AG09309 (cell line): ENCODE results near the gene CLEC16A.
"Not testable (repeated sequence)": the region's sequence is repeated elsewhere in the genome, so short reads cannot be mapped to it uniquely, and the experiment has no call there.

Source experiments
- DNase-seq: peaks from one replicate; pipeline ENCODE4 v3.0.0-alpha.2; 2010; ENCODE audit warnings: low read depth
- H3K4me3 ChIP-seq: 2 replicates; pipeline ENCODE4 v1.5.1; 2011; ENCODE audit warnings: mild to moderate bottlenecking, low read depth, low read length, moderate library complexity; ENCODE audit not compliant: control insufficient read depth
- TF ChIP-seq, protein P1 (sequence below): IDR thresholded peaks from 2 replicates; pipeline ENCODE4 v1.5.1; 2011; ENCODE audit warnings: mild to moderate bottlenecking, low read depth, low read length, inconsistent platforms; ENCODE audit not compliant: insufficient read depth, control insufficient read depth; ENCODE audit errors: missing control alignments

Gene CLEC16A

DNA sequence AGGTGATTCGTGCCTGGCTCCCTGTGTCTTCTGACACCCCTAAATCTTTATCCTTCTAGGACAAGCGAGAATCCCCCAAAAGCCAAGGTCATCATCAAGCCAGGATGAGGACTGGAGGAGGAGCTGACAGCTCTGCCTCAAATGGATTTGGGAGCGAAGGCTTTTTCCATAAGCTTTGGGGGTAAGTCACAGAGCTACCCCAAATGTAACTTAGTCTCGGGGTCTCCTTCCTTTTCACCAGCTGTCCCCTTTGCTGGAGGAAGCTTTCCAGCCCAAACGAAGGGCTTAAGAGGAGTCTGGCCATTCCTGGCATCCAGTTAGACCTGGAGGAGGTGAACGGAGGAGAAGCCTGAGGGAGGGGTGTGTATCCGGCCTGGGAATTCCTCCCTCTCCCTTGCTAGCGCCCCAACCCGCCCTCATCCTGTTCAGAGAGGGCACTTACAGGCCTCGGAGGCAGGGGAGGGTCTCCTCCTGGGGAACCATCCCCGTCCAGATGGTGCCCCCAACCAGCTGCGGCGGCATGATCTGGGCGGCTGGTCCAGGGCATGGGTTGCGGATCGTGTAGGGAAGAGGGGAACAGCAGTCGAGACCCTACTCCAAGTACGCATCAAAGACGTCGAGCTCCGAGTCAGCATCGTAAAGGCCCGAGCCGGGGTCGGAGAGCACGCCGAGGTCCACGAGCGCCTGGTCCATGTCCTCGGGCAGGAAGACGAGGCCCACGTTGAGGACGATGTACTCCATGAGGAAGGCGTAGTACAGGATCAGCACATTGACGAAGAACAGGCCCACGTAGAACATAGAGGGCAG is 3.0 kb upstream of the CLEC16A start:
- TF ChIP-seq, protein P1, sequence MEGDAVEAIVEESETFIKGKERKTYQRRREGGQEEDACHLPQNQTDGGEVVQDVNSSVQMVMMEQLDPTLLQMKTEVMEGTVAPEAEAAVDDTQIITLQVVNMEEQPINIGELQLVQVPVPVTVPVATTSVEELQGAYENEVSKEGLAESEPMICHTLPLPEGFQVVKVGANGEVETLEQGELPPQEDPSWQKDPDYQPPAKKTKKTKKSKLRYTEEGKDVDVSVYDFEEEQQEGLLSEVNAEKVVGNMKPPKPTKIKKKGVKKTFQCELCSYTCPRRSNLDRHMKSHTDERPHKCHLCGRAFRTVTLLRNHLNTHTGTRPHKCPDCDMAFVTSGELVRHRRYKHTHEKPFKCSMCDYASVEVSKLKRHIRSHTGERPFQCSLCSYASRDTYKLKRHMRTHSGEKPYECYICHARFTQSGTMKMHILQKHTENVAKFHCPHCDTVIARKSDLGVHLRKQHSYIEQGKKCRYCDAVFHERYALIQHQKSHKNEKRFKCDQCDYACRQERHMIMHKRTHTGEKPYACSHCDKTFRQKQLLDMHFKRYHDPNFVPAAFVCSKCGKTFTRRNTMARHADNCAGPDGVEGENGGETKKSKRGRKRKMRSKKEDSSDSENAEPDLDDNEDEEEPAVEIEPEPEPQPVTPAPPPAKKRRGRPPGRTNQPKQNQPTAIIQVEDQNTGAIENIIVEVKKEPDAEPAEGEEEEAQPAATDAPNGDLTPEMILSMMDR = no peak
- no peak for DNase-seq
- H3K4me3 ChIP-seq = peak overlapping the region; percentile 78

DNA sequence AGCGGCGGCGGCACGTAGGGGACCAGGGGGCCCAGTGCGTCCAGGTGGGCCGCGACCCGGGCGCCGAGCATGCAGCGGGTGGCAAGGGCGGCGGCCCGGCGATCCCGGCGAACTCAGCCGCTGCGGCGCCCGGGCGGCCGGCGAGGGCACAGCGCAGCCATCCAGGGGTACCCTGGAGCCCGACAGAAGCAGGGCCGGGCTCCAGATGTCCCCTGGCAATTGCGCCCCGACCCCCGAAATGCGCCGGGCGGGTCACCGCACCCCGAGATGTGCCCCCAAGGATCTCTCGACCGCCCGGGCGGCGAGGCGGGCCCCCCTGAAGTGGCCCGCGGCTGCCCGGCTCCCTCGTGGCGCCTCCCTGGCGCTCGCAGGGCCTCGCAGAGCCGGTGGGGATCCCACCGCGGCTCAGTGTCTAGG is 2.4 kb upstream of the CLEC16A start:
- H3K4me3 ChIP-seq = peak overlapping the region; percentile 78
- DNase-seq = not testable (repeated sequence)

DNA sequence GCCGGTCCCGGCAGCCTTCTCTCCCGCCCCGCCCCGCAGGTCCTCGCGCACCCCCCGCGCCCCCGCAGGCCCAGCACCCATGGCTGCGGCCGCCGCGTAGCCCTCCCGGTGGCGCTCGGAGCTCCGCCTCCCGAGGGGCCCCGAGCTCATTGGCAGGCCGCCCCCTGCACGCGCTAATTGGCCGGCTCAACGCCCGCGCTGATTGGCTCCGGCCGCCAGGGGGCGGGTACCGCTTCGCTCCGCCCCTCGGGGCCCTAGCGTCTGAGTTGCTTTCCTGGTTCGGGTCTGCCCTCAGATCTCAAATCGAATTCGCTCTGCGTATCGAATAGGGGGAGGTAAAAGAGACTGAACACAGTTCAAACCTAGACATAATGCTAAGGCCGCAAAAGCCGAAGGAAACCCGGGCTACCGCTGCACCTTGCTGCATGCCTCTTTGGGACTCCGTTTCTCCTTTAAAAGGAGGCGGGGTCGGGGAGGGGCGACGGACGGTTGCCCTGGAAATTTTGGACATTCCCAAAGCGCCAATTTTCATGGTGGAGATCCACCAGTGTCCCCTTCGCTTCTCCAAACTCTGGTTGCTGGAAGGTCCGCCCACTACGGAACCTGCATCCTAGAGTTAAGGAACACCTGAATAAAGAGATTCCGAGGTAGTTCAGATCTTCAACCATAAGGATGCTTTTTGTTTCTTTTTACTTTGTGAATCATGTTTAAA is 1.9 kb upstream of the CLEC16A start, which contains the start of gene DEXI:
TSS of gene DEXI (minus strand) at position 117 of the 712 bp plus-strand sequence. CDS start 463 bp downstream, outside the sequence.
- no peak for DNase-seq
- peak within 1 kb of the TSS; percentile 78 for H3K4me3 ChIP-seq
- TF ChIP-seq, protein P1 = no peak

DNA sequence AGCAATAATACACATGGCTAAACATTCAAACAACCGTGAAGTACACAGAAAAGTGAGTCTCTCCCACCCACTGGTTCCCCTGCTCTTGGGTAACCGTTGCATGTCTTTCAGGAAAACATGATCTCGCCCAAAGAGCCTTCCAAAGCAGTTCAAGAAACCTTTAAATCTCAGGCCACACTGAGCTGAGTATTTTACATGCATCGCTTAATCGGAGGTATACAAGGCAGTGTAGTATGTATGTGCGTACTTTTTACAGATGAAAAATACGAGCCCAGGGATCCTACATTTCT is 1.4 kb upstream of the CLEC16A start:
- TF ChIP-seq, protein P1 = no peak
- no peak for DNase-seq
- no peak overlapping the region for H3K4me3 ChIP-seq

DNA sequence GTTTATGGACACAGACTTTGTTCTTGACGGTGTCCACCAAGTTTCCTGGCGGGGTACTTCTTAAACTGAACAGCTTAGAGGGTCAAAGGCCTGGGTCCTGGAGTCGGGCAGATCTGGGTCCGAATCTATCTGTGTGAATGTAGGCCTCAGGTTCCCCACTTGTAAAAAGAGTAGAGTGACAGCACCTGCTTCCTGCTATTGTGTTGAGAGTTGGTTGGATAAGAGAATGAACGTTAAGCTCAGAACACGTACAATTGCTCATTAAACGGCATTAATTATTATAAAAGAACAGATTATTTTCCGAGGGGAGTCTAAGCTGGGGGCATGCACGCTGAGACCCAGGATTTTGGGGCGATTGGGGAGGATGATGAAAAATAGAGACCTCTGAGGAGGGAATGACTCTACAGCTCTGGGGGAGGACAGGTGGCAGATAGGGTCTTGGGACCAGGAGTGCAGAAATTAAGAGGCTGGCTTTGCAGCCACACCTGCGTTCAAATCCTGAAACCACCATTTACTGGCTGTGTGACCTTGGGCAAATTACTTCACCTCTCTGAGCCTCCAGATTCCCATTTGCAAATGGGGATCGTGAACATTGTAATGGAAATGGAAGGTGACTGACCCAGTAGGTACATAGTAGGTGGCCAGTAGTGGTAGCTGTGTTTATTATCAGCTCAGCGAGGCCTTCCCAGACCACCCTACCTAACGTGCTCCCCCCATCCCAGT is 862 bp downstream of the CLEC16A start:
- TF ChIP-seq, protein P1 = no peak
- peak overlapping the region; percentile 95 for H3K4me3 ChIP-seq

DNA sequence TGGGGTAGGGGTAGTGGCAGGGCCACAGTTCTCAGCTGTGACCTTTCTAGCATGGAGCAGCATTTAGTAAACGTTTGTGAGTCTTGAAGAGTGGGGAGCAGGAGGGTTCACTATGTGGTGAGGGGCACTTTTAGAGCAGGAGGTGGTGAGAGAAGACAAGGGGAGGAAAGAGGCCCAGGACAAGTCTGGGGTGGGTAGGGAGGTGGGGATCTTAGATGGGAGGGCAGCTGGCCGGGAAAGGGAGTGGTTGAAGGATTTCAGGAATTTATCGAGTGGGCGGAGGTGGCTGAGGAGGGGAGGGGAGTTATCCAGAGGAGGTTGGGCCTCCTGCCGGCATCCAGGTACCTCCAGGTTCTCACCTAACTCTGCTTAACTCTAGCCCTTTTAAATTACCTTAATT is 1.9 kb downstream of the CLEC16A start:
- TF ChIP-seq, protein P1 = no peak
- DNase-seq = no peak
- peak overlapping the region; percentile 1; the same call in 1 of the 2 replicates for H3K4me3 ChIP-seq

More for the DNA sequence above, 862 bp downstream of the CLEC16A start:
- no peak for DNase-seq
